ENCODE results near the gene CLECL1.

Gene CLECL1

GRCh38 chr12:9757433-9758025, 24.6 kb upstream of the CLECL1 start:
- H3K36me3 ChIP-seq (ENCODE audit: control insufficient read depth, low read depth, low read length) = no peaks in the 10 kb centered on the region
- H3K4me1 ChIP-seq (ENCODE audit: control insufficient read depth, low read depth, low read length) = peaks cover 4% of the 10 kb centered on the region
- no peaks in the 10 kb centered on the region for H3K9me3 ChIP-seq (ENCODE audit: control insufficient read depth, low read depth, low read length)
- H3K27ac ChIP-seq (ENCODE audit: low read length) = no peak overlapping the region
- H3K27me3 ChIP-seq (ENCODE audit: control insufficient read depth, insufficient read depth, low read length) = no peaks in the 10 kb centered on the region
- H3K4me3 ChIP-seq (ENCODE audit: low read length) = no peak overlapping the region
- H3K9ac ChIP-seq (ENCODE audit: low read length) = no peak overlapping the region

- Histone ChIP-seq H3K27ac (ENCODE audit: low read length) (no peak overlapping the region), H3K9ac (ENCODE audit: low read length) (no peak overlapping the region), H3K9me3 (ENCODE audit: control insufficient read depth, low read depth, low read length) (no peaks in the 10 kb centered on the region), H3K36me3 (ENCODE audit: control insufficient read depth, low read depth, low read length) (no peaks in the 10 kb centered on the region), H3K27me3 (ENCODE audit: control insufficient read depth, insufficient read depth, low read length) (no peaks in the 10 kb centered on the region), H3K4me1 (ENCODE audit: control insufficient read depth, low read depth, low read length) (peaks cover 4% of the 10 kb centered on the region), H3K4me3 (ENCODE audit: low read length) (no peak overlapping the region)
Measured at GRCh38 chr12:9756706-9757105, 23.8 kb upstream of the CLECL1 start.

DNA sequence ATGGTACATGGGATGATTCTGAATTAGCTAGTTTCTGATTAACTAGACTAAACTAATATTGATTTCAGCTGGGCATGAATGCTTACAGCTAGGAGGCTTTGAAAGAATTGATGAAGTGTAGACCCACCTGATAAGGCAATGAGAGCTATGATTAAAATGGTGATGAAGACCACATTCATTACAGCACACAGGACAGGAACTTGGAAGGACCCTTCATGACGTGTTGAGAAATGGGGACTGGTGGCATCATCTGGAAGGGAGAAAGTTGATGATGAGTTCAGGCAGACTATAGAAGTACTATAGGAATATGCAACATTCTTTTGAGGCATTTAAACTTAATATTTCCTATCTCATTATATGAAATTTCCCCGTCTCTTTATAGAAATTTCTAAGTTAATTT, 23.3 kb upstream of the CLECL1 start:
- no peak overlapping the region for H3K9ac ChIP-seq (ENCODE audit: low read length)
- no peaks in the 10 kb centered on the region for H3K27me3 ChIP-seq (ENCODE audit: control insufficient read depth, insufficient read depth, low read length)
- H3K9me3 ChIP-seq (ENCODE audit: control insufficient read depth, low read depth, low read length) = no peaks in the 10 kb centered on the region
- H3K36me3 ChIP-seq (ENCODE audit: control insufficient read depth, low read depth, low read length) = no peaks in the 10 kb centered on the region
- H3K4me3 ChIP-seq (ENCODE audit: low read length) = no peak overlapping the region
- no peak overlapping the region for H3K27ac ChIP-seq (ENCODE audit: low read length)
- peaks cover 4% of the 10 kb centered on the region for H3K4me1 ChIP-seq (ENCODE audit: control insufficient read depth, low read depth, low read length)

DNA sequence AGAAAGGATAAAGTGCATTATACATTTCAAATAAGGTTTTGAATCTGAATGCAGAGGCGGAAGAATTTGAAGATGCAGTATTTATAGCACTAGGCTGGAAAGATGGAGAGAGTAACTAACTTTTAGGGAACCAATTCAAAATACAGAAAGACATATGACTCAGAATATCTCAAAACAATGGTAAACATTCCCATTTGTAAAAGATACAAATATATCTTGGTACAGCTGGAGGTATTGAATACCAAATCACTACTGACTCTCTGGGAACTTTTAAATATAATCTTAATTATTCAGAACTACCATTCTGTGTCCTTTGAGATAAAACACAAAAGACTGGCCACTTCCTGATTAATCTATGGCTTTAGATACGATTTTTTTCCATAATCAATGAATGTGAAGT, 22.7 kb upstream of the CLECL1 start:
- no peak overlapping the region for H3K27ac ChIP-seq (ENCODE audit: low read length)
- H3K27me3 ChIP-seq (ENCODE audit: control insufficient read depth, insufficient read depth, low read length) = no peaks in the 10 kb centered on the region
- no peak overlapping the region for H3K9ac ChIP-seq (ENCODE audit: low read length)
- H3K4me3 ChIP-seq (ENCODE audit: low read length) = no peak overlapping the region
- H3K9me3 ChIP-seq (ENCODE audit: control insufficient read depth, low read depth, low read length) = no peaks in the 10 kb centered on the region
- H3K4me1 ChIP-seq (ENCODE audit: control insufficient read depth, low read depth, low read length) = no peaks in the 10 kb centered on the region
- no peaks in the 10 kb centered on the region for H3K36me3 ChIP-seq (ENCODE audit: control insufficient read depth, low read depth, low read length)

GRCh38 chr12:9755035-9755434, 22.1 kb upstream of the CLECL1 start:
- Histone ChIP-seq H3K9ac (ENCODE audit: low read length) (no peak overlapping the region), H3K4me3 (ENCODE audit: low read length) (no peak overlapping the region), H3K36me3 (ENCODE audit: control insufficient read depth, low read depth, low read length) (no peaks in the 10 kb centered on the region), H3K9me3 (ENCODE audit: control insufficient read depth, low read depth, low read length) (no peaks in the 10 kb centered on the region), H3K27me3 (ENCODE audit: control insufficient read depth, insufficient read depth, low read length) (no peaks in the 10 kb centered on the region), H3K27ac (ENCODE audit: low read length) (no peak overlapping the region), H3K4me1 (ENCODE audit: control insufficient read depth, low read depth, low read length) (no peaks in the 10 kb centered on the region)

DNA sequence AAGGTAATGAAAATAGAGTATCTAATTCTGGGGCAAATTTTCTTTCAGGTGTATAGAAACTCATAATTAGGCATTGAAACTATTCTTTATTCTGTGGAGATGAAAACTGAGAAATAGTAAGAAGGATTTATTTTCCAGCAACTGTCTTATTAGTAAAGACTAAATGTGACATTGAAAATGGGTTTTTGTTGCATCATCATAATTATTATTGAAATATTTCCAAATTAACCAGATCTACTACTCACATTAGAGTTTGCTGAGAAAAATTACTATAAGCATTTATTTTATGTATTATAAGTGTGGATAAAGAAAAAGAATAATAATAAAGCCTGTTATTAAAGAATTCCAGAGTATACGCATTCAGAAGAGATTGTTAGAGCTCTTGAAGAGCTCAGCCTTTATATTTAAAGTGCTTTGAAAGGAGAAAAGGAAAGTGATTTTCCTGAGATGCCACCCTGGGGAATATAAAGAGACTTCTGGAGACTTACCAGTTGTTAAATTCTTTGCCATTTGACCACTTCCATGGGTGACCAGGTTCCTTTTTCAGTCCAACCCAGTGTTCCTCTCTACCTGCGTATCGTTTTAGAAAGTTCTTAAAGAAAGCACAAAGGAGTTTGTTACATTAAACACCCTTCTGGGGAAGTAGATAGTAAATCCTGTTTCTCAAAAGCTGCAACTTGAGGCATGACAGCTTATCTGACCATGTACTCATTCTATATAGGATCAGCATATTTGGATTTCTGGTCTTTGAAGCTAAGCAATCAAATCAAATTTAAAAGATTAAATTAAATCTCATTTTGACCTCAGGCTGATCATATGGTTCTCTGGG, 21.4 kb upstream of the CLECL1 start:
- Histone ChIP-seq H3K9me3 (ENCODE audit: control insufficient read depth, low read depth, low read length) (no peaks in the 10 kb centered on the region), H3K36me3 (ENCODE audit: control insufficient read depth, low read depth, low read length) (no peaks in the 10 kb centered on the region), H3K27ac (ENCODE audit: low read length) (no peak overlapping the region), H3K4me3 (ENCODE audit: low read length) (no peak overlapping the region), H3K27me3 (ENCODE audit: control insufficient read depth, insufficient read depth, low read length) (no peaks in the 10 kb centered on the region), H3K4me1 (ENCODE audit: control insufficient read depth, low read depth, low read length) (no peaks in the 10 kb centered on the region), H3K9ac (ENCODE audit: low read length) (no peak overlapping the region)

- Histone ChIP-seq H3K4me3 (ENCODE audit: low read length) (no peak overlapping the region), H3K27ac (ENCODE audit: low read length) (no peak overlapping the region), H3K9ac (ENCODE audit: low read length) (no peak overlapping the region), H3K27me3 (ENCODE audit: control insufficient read depth, insufficient read depth, low read length) (no peaks in the 10 kb centered on the region), H3K36me3 (ENCODE audit: control insufficient read depth, low read depth, low read length) (no peaks in the 10 kb centered on the region), H3K9me3 (ENCODE audit: control insufficient read depth, low read depth, low read length) (no peaks in the 10 kb centered on the region), H3K4me1 (ENCODE audit: control insufficient read depth, low read depth, low read length) (no peaks in the 10 kb centered on the region)
Measured at GRCh38 chr12:9753498-9753897, 20.6 kb upstream of the CLECL1 start.

DNA sequence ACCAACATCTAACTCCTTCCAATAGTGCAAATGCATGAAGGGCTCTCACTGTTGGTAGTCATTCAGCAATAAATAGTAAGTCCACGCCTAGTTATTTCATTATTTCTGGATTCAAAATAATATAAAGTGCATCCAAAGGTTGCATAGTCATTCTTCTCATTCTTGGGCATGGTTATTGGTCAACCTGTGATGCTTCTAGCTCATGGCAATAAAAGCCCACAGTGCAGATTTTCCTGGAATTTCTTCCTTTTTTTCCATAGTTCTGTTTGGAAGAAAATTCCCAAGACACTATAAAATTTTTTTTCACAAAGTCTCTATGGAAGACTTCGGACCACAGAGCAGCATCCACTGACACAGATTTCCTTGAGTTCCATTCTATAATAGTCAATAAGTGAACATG, 20.2 kb upstream of the CLECL1 start:
- no peak overlapping the region for H3K27ac ChIP-seq (ENCODE audit: low read length)
- no peak overlapping the region for H3K4me3 ChIP-seq (ENCODE audit: low read length)
- no peak overlapping the region for H3K9ac ChIP-seq (ENCODE audit: low read length)
- H3K36me3 ChIP-seq (ENCODE audit: control insufficient read depth, low read depth, low read length) = no peaks in the 10 kb centered on the region
- H3K4me1 ChIP-seq (ENCODE audit: control insufficient read depth, low read depth, low read length) = no peaks in the 10 kb centered on the region
- H3K27me3 ChIP-seq (ENCODE audit: control insufficient read depth, insufficient read depth, low read length) = no peaks in the 10 kb centered on the region
- no peaks in the 10 kb centered on the region for H3K9me3 ChIP-seq (ENCODE audit: control insufficient read depth, low read depth, low read length)

DNA sequence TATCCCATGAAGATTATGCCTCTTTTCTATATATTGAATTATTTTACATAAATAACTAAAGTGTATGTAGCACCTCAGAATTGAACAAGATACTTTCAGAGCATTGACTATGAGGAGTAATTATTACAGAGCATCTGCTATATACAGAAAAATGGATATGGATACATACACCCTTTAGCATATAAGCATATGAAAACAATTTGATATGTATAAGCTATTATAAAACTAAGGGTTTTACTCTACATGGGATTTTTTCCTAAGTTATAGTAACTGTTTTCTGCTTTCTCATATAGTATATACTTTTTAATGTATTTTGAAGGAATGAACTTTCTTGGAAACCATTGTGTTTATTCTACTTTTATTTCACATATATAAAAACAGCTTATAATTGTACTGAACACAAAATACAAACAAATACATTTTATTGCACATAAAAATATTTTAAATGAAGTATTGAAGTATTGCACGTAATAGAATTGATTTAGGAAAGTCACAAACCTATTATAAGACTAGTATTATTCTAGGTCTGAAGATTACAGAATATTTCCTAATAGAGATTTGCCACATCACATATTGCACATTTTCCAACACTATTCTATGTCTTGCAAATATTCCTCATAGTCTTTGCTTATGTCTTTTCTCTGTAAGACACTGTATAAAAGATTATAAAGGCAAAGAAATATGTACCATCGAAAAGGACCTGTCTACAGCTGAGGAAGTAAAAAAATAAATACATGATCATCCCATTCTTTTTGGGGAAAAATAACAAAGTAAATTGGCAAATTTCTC, 19.4 kb upstream of the CLECL1 start:
- Histone ChIP-seq H3K27ac (ENCODE audit: low read length) (no peak overlapping the region), H3K9ac (ENCODE audit: low read length) (no peak overlapping the region), H3K4me3 (ENCODE audit: low read length) (no peak overlapping the region), H3K4me1 (ENCODE audit: control insufficient read depth, low read depth, low read length) (no peaks in the 10 kb centered on the region), H3K27me3 (ENCODE audit: control insufficient read depth, insufficient read depth, low read length) (no peaks in the 10 kb centered on the region), H3K36me3 (ENCODE audit: control insufficient read depth, low read depth, low read length) (no peaks in the 10 kb centered on the region), H3K9me3 (ENCODE audit: control insufficient read depth, low read depth, low read length) (no peaks in the 10 kb centered on the region)

DNA sequence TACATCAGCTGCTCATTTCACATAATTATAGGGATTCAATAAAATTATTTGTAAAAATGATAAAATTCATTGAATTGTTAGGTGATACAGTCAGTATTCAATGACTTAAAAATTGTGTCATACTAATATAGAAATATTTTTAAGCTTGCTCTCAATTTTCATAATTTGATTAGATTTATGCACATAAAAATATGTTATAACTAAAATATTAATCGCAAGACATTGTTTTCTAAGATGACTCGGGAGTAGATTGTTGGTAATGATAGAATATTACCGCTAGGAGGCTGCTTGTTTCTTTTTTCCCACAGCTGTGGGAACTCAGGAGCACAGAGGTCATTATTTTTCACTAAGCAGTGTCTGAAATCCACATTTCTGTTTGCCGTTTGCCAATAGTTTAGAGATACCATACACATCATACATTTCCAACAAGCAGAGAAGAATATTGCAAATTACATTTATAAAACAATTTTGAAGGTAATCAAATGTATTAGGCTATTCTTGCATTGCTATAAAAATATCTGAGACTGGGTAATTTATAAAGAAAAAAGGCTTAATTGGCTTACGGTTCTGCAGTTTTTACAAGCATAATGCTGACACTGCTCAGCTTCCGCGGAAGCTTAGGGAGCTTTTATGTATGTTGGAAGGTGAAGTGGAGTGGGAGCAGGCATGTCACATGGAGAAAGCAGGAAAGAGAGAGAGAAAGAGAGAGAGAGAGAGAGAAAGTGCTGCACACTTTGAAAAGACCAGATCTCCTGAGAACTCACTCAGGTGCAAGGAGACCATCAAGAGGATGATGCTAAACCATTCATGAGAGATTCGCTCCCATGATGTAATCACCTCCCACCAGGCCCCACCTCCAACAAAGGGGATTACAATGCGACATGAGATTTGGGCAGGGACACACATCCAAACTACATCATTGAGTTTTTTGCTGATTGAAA, 18.6 kb upstream of the CLECL1 start:
- Histone ChIP-seq H3K36me3 (ENCODE audit: control insufficient read depth, low read depth, low read length) (no peaks in the 10 kb centered on the region), H3K27ac (ENCODE audit: low read length) (no peak overlapping the region), H3K4me3 (ENCODE audit: low read length) (no peak overlapping the region)

More for the DNA sequence above, 18.6 kb upstream of the CLECL1 start:
- no peaks in the 10 kb centered on the region for H3K9me3 ChIP-seq (ENCODE audit: control insufficient read depth, low read depth, low read length)
- no peak overlapping the region for H3K9ac ChIP-seq (ENCODE audit: low read length)
- no peaks in the 10 kb centered on the region for H3K27me3 ChIP-seq (ENCODE audit: control insufficient read depth, insufficient read depth, low read length)
- H3K4me1 ChIP-seq (ENCODE audit: control insufficient read depth, low read depth, low read length) = no peaks in the 10 kb centered on the region

Measured in iPS-18a (cell line).